Sigmoid colon (tissue), 4 donors: ENCODE data around the gene KDM1A.
"Not testable (repeated sequence)": the region's sequence is repeated elsewhere in the genome, so short reads cannot be mapped to it uniquely, and the experiment has no call there.

Experiments
- EP300 ChIP-seq, 4 donors: sonication (generic); formaldehyde crosslinking; IDR thresholded peaks; one replicate each; pipeline ENCODE4 v1.6.1; 2017; ENCODE audit warnings: antibody characterized with exemption in 4 of 4
- POLR2AphosphoS5 ChIP-seq, 4 donors: sonication (generic); formaldehyde crosslinking; IDR thresholded peaks; one replicate each; pipeline ENCODE4 v1.6.1; 2017; ENCODE audit warnings: antibody characterized with exemption in 4 of 4
- TF ChIP-seq, protein P1 (sequence below), 4 experiments: fragments of 450-650 bp in 3 of 4; fragments of 200-600 bp in 1 of 4; IDR thresholded peaks; one replicate each; pipeline ENCODE4 v1.5.1; 2016 to 2019; ENCODE audit warnings: antibody characterized with exemption in 4 of 4, mild to moderate bottlenecking in 3 of 4, moderate library complexity in 2 of 4

- TF ChIP-seq, protein P1, sequence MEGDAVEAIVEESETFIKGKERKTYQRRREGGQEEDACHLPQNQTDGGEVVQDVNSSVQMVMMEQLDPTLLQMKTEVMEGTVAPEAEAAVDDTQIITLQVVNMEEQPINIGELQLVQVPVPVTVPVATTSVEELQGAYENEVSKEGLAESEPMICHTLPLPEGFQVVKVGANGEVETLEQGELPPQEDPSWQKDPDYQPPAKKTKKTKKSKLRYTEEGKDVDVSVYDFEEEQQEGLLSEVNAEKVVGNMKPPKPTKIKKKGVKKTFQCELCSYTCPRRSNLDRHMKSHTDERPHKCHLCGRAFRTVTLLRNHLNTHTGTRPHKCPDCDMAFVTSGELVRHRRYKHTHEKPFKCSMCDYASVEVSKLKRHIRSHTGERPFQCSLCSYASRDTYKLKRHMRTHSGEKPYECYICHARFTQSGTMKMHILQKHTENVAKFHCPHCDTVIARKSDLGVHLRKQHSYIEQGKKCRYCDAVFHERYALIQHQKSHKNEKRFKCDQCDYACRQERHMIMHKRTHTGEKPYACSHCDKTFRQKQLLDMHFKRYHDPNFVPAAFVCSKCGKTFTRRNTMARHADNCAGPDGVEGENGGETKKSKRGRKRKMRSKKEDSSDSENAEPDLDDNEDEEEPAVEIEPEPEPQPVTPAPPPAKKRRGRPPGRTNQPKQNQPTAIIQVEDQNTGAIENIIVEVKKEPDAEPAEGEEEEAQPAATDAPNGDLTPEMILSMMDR (IDR thresholded peaks at IDR 0.05): not testable (repeated sequence)
- TF ChIP-seq POLR2AphosphoS5, EP300 (IDR thresholded peaks at IDR 0.05): not testable (repeated sequence)
Measured at GRCh38 chr1:23004769-23005168, 14.5 kb upstream of the KDM1A start.
